ENCODE measurements around the gene PCDHGA7. TPM values are rescaled to one million over a fixed set of nuclear protein-coding genes. Genes with fewer than 3 reads are reported as not detected.
A peak's percentile ranks its signal among the peaks of the same experiment; 100 is the strongest.
"Not testable (repeated sequence)": the region's sequence is repeated elsewhere in the genome, so short reads cannot be mapped to it uniquely, and the experiment has no call there.

Gene PCDHGA7
- total RNA-seq, 2 experiments from 2014 or later: not detected

GRCh38 chr5:141371572-141372475, 10.7 kb upstream of the PCDHGA7 start:
- H3K9me3 Mint-ChIP-seq (ENCODE audit: insufficient read depth): peaks cover 18% of the 10 kb centered on the region
- peaks cover 39% of the 10 kb centered on the region for H3K27me3 Mint-ChIP-seq (ENCODE audit: low read depth)
- peaks cover 9% of the 10 kb centered on the region for H3K36me3 Mint-ChIP-seq (ENCODE audit: low read depth)
- H3K27ac Mint-ChIP-seq: no peak overlapping the region
- H3K4me3 Mint-ChIP-seq: no peak overlapping the region
- ChIA-PET CTCF (interaction anchor here (0.7 to 1.7 kb wide), 4 partner anchors 28 to 59 kb away, joined by 3 to 6 read pairs (median 6); partner anchors contain the start of genes PCDHGA10, PCDHGA11, PCDHGA12 and PCDHGA3), POLR2A (interaction anchor here (0.6 kb wide), 1 partner anchor 1070 kb away, joined by 3 read pairs; no protein-coding TSS in a partner anchor)
- ATAC-seq: no peak
- no peak for DNase-seq
- H3K4me1 Mint-ChIP-seq (ENCODE audit: low read depth): peaks cover 8% of the 10 kb centered on the region

GRCh38 chr5:141373673-141374317, 8.7 kb upstream of the PCDHGA7 start, which contains the start of gene PCDHGA6:
Gene PCDHGA6, plus strand, starts transcription at chr5:141373891. Its CDS starts 193 bp downstream, at chr5:141374084.
- ChIA-PET POLR2A (no interaction called here), CTCF (interaction anchor here (1.2 to 1.7 kb wide), 4 partner anchors 10 to 190 kb away, joined by 3 to 5 read pairs (median 4); partner anchors contain the start of gene PCDHGB5)
- H3K27me3 Mint-ChIP-seq (ENCODE audit: low read depth): peaks cover 38% of the 10 kb centered on the region
- H3K36me3 Mint-ChIP-seq (ENCODE audit: low read depth): peaks cover 9% of the 10 kb centered on the region
- DNase-seq (no peak), ATAC-seq (no peak)
- H3K27ac Mint-ChIP-seq: no peak within 1 kb of the TSS
- peak within 1 kb of the TSS; percentile 2 for H3K4me3 Mint-ChIP-seq
- H3K4me1 Mint-ChIP-seq (ENCODE audit: low read depth): peaks cover 8% of the 10 kb centered on the region
- peaks cover 18% of the 10 kb centered on the region for H3K9me3 Mint-ChIP-seq (ENCODE audit: insufficient read depth)

DNA sequence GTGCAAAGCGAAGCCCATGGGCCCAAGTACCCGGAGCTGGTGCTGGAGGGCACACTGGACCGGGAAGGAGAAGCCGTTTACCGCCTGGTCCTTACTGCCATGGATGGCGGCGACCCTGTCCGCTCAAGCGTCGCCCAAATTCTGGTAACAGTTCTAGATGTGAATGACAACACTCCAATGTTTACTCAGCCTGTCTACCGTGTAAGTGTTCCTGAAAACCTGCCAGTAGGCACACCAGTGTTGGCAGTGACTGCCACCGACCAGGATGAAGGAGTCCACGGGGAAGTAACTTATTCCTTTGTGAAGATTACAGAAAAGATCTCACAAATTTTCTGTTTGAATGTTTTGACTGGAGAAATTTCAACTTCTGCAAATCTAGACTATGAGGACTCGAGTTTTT, 7.9 kb upstream of the PCDHGA7 start:
- H3K27me3 Mint-ChIP-seq (ENCODE audit: low read depth): peaks cover 35% of the 10 kb centered on the region
- H3K27ac Mint-ChIP-seq: no peak overlapping the region
- DNase-seq (no peak), ATAC-seq (no peak)
- H3K4me3 Mint-ChIP-seq: no peak overlapping the region
- H3K36me3 Mint-ChIP-seq (ENCODE audit: low read depth): peaks cover 9% of the 10 kb centered on the region
- peaks cover 8% of the 10 kb centered on the region for H3K4me1 Mint-ChIP-seq (ENCODE audit: low read depth)
- CTCF ChIA-PET: interaction anchor here (1.1 to 1.7 kb wide), 5 partner anchors 9 to 189 kb away, joined by 3 to 5 read pairs (median 4); partner anchors contain the start of gene PCDHGB5
- POLR2A ChIA-PET: no interaction called here
- peaks cover 13% of the 10 kb centered on the region for H3K9me3 Mint-ChIP-seq (ENCODE audit: insufficient read depth)

DNA sequence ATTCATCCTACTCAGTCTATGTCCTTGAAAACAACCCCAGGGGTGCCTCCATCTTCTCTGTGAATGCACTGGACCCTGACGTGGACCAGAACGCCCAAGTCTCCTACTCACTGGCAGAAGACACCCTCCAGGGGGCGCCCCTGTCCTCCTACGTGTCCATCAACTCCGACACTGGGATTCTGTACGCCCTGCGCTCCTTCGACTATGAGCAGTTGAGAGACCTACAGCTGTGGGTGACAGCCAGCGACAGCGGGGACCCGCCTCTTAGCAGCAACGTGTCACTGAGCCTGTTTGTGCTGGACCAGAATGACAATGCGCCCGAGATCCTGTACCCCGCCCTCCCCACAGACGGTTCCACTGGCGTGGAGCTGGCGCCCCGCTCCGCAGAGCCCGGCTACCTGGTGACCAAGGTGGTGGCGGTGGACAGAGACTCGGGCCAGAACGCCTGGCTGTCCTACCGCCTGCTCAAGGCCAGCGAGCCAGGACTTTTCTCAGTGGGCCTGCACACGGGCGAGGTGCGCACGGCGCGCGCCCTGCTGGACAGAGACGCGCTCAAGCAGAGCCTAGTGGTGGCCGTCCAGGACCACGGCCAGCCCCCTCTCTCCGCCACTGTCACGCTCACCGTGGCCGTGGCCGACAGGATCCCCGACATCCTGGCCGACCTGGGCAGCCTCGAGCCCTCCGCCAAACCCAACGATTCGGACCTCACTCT, 6.9 kb upstream of the PCDHGA7 start:
- CTCF ChIA-PET: interaction anchor here (1.1 to 1.4 kb wide), 3 partner anchors 20 to 182 kb away, joined by 3 to 4 read pairs (median 3); partner anchors contain the start of gene PCDHGB5
- POLR2A ChIA-PET; H3K36me3 Mint-ChIP-seq (ENCODE audit: low read depth); H3K4me3 Mint-ChIP-seq; DNase-seq; ATAC-seq; H3K4me1 Mint-ChIP-seq (ENCODE audit: low read depth); H3K27ac Mint-ChIP-seq: not testable (repeated sequence)
- H3K9me3 Mint-ChIP-seq (ENCODE audit: insufficient read depth): peaks cover 15% of the 10 kb centered on the region
- peaks cover 28% of the 10 kb centered on the region for H3K27me3 Mint-ChIP-seq (ENCODE audit: low read depth)

GRCh38 chr5:141383345-141383744, 803 bp downstream of the PCDHGA7 start:
- Mint-ChIP-seq H3K27ac (no peak overlapping the region), H3K9me3 (ENCODE audit: insufficient read depth) (peaks cover 21% of the 10 kb centered on the region), H3K36me3 (ENCODE audit: low read depth) (peaks cover 2% of the 10 kb centered on the region), H3K27me3 (ENCODE audit: low read depth) (peaks cover 37% of the 10 kb centered on the region), H3K4me1 (ENCODE audit: low read depth) (no peaks in the 10 kb centered on the region), H3K4me3 (no peak overlapping the region)
- CTCF ChIA-PET: interaction anchor here (1.5 to 1.7 kb wide), 2 partner anchors 9 to 13 kb away, joined by 4 to 5 read pairs; partner anchors contain the start of genes PCDHGA6 and PCDHGB3
- POLR2A ChIA-PET: no interaction called here
- ATAC-seq (no peak), DNase-seq (no peak)

- ATAC-seq: no peak
- Mint-ChIP-seq H3K27me3 (ENCODE audit: low read depth) (peaks cover 40% of the 10 kb centered on the region), H3K4me1 (ENCODE audit: low read depth) (no peaks in the 10 kb centered on the region), H3K27ac (no peak overlapping the region), H3K9me3 (ENCODE audit: insufficient read depth) (peaks cover 33% of the 10 kb centered on the region), H3K36me3 (ENCODE audit: low read depth) (peaks cover 2% of the 10 kb centered on the region), H3K4me3 (no peak overlapping the region)
- no peak for DNase-seq
- CTCF ChIA-PET: interaction anchor here (1.1 kb wide), 1 partner anchor 15 kb away, joined by 3 read pairs; the partner anchor contains the start of gene PCDHGB3
- POLR2A ChIA-PET: no interaction called here
These were observed 2.1 kb downstream of the PCDHGA7 start for GRCh38 chr5:141384471-141385267.

DNA sequence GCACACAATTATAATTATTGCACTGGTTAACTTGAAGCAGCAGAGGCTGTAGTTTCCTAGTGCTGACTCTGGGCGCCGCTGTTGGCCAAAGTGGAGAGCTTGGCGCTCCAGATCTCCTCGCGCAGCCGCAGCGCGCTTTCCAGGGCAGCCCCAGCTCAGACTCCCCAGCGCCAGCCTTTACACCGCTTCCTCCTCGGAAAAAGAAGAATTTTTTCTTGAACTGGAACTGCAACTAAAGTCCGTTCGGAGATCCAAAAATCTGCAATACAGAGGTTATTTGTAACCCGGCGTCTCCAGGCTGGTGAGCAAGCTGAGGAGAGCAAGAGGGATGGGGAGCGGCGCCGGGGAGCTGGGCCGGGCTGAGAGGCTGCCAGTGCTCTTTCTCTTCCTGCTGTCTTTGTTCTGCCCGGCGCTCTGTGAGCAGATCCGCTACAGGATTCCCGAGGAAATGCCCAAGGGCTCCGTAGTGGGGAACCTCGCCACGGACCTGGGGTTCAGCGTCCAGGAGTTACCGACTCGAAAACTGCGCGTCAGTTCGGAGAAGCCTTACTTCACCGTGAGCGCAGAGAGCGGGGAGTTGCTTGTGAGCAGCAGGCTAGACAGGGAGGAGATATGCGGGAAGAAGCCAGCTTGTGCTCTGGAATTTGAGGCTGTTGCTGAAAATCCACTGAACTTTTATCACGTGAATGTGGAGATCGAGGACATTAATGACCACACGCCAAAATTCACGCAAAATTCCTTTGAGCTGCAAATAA, 5.2 kb downstream of the PCDHGA7 start, which contains the start of gene PCDHGB4:
Gene PCDHGB4, plus strand, starts transcription at position 142 of the 755 bp plus-strand sequence. Its CDS starts 187 bp downstream, at position 329.
- ATAC-seq (peak; percentile 44), DNase-seq (peak; percentile 34)
- H3K4me3 Mint-ChIP-seq: peak within 1 kb of the TSS; percentile 0
- H3K4me1 Mint-ChIP-seq (ENCODE audit: low read depth); POLR2A ChIA-PET; H3K36me3 Mint-ChIP-seq (ENCODE audit: low read depth); H3K27ac Mint-ChIP-seq: not testable (repeated sequence)
- peaks cover 34% of the 10 kb centered on the region for H3K9me3 Mint-ChIP-seq (ENCODE audit: insufficient read depth)
- CTCF ChIA-PET: interaction anchor here (2.5 kb wide), 1 partner anchor 26 kb away, joined by 9 read pairs; the partner anchor contains the start of gene PCDHGA10
- H3K27me3 Mint-ChIP-seq (ENCODE audit: low read depth): peaks cover 38% of the 10 kb centered on the region

- peaks cover 5% of the 10 kb centered on the region for H3K36me3 Mint-ChIP-seq (ENCODE audit: low read depth)
- ChIA-PET POLR2A (no interaction called here), CTCF (interaction anchor here (0.8 to 2.5 kb wide), 2 partner anchors 25 to 125 kb away, joined by 3 to 9 read pairs; partner anchors contain the start of gene PCDHGA10)
- peaks cover 32% of the 10 kb centered on the region for H3K9me3 Mint-ChIP-seq (ENCODE audit: insufficient read depth)
- H3K27ac Mint-ChIP-seq: no peak overlapping the region
- DNase-seq (no peak), ATAC-seq (no peak)
- peak overlapping the region; percentile 0 for H3K4me3 Mint-ChIP-seq
- peaks cover 32% of the 10 kb centered on the region for H3K27me3 Mint-ChIP-seq (ENCODE audit: low read depth)
- no peaks in the 10 kb centered on the region for H3K4me1 Mint-ChIP-seq (ENCODE audit: low read depth)
These were observed 6.1 kb downstream of the PCDHGA7 start for GRCh38 chr5:141388661-141389060.

- Mint-ChIP-seq H3K4me1 (ENCODE audit: low read depth) (no peaks in the 10 kb centered on the region), H3K4me3 (no peak overlapping the region), H3K36me3 (ENCODE audit: low read depth) (peaks cover 6% of the 10 kb centered on the region), H3K27ac (no peak overlapping the region), H3K9me3 (ENCODE audit: insufficient read depth) (peaks cover 34% of the 10 kb centered on the region), H3K27me3 (ENCODE audit: low read depth) (peaks cover 30% of the 10 kb centered on the region)
- ChIA-PET CTCF (interaction anchor here (0.8 to 2.5 kb wide), 2 partner anchors 24 to 124 kb away, joined by 3 to 9 read pairs; partner anchors contain the start of gene PCDHGA10), POLR2A (no interaction called here)
- DNase-seq: no peak
- ATAC-seq: no peak
These were observed 6.9 kb downstream of the PCDHGA7 start for GRCh38 chr5:141389153-141390042.
